PC-9 (cell line): ENCODE data around the gene MAGI2.

Experiments used
- CTCF ChIP-seq: fragments of 200-600 bp; sonication (generic); conservative IDR thresholded peaks from 2 replicates; pipeline ENCODE4 v1.6.1; 2017; ENCODE audit warnings: mixed run types, antibody characterized with exemption, mild to moderate bottlenecking, moderate library complexity
- EZH2 ChIP-seq: fragments of 200-600 bp; sonication (generic); IDR thresholded peaks from 2 replicates; pipeline ENCODE4 v1.8.0; 2017; ENCODE audit warnings: antibody characterized with exemption, low read depth

DNA sequence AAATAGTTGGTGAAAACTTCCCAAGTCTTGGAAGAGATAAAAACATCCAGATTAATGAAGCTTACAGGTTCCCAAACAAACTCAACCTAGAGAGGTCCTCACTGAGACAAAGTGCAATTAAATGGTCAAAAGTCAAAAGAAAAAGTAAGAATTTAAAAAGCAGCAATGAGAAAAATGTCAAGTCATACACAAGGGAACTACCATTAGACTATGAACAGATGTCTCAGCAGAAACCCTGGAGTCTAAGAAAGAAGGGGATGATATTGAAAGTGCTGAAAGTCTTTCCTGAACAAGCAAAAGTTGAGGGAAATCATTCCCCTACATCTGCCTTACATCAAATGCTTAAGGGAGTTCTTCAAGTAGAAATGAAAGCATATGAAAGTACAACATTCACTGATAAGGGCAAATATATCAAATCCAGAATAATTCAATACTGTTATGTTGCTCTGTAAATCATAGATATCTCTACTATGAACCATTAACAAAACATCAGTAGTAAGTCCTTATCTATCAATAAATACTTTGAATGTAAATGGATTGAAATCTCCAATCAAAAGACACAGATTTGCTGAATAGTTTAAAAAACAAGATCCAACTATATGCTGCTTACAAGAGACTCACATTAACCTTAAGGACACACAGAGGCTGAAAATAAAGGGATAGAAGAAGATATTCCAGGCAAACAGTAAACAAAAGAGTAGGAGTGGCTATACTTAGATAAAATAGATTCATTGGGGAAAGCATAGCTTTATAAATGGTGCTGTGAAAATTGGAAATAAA, 1205.4 kb downstream of the MAGI2 start:
- no peak for TF ChIP-seq EZH2
- no peak for TF ChIP-seq CTCF
